NCI-H2029 (cell line): Measurements from ENCODE around the gene DLGAP4.
"Not testable (repeated sequence)": the region's sequence is repeated elsewhere in the genome, so short reads cannot be mapped to it uniquely, and the experiment has no call there.

Experiments
- DNase-seq: peaks from one replicate; lab custom pipeline; 2025; lab: John Stamatoyannopoulos, UW

Gene DLGAP4

DNA sequence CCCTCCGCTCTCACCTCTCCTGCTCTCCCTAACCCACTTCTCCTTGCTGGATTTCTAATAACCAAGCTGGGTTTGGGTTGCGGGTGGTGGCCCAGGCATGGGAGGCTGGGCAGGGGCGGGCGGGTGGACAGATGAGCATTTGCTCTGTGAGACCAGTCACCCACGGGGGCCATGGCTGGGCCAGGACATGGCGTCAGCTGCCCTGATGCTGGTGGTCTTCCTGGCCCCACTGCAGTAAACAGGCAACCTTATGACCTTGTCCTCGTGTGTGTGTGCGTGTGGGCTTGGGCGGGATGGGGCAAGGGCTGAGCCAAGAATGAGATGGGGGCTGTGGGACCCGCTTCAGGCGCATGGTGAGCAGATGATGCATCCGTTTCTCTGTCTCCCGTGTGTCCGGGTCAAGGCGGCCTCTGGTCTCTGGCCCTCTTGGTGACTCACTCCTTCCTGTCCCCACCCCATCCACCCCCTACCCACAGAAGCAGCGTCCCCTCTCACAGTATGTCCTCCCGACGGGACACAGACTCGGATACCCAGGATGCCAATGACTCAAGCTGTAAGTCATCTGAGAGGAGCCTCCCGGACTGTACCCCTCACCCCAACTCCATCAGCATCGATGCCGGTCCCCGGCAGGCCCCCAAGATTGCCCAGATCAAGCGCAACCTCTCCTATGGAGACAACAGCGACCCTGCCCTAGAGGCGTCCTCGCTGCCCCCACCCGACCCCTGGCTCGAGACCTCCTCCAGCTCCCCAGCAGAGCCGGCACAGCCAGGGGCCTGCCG is 193.8 kb downstream of the DLGAP4 start:
- DNase-seq, result no peak

DNA sequence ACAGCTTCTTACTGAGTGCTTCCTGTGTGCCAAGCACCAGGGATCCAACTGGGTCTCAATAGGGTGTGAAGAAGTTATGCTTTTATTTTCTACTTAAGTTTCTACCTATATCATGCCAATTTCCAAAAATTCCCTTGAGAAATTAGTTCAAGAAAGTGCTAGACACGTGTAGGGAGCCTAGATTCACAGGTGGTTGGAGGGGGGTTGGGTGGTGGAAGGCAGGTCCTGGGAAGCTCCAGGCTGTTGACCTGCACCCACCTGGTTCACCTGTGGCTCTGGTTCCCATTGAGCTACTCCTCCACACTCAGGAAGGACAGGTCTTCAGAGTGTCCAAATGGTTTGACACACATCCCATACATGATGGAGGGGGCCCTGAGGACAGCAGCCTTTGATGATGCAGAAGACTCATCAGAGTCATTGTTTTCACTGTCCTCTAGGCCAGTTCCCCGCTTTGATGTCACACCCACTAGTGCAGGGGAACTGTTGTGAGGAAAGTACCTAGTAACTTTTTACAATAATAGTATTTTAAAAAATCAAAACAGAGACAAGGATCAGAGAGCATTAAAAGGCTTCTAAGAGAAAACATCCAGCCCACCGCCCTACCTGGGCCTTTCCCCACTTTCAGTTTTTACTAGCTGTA is 195.3 kb downstream of the DLGAP4 start:
- DNase-seq, result no peak

DNA sequence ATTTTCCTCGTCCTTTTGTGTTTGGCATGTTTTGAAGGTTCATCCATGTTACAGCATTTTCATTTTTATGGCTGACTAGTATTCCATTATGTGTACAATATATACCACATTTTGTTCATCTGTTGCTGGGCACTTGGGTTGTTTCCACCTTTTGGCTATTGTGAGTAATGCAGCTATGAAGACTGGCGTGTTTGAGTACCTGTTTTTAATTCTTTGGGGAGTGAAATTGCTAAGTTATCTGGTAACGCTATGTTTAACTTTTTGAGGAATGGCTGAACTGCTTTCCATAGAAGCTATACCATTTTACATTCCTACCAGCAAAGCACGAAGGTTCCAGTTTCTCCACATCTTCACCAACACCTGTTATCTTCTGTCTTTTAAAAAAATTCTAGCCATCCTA is 198.2 kb downstream of the DLGAP4 start:
- no peak for DNase-seq

DNA sequence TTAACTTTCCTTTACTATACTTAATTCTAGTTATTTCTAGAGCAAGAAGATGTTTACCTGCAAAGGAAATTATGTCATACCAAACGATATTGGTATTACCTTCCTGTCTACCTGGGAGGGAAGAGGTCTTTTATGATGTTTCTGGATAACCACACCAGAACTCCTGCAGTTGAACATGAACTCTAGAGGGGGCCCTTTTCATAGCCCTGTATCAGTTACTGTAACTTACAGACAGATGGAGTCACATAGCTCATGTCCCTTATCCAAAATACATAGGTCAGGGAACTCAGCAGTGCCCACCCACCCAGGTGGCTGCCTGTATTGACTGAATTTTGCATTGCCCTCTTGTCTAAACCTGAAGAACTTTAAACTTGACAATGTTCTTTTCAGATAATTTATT is 200.1 kb downstream of the DLGAP4 start:
- DNase-seq, result no peak

DNA sequence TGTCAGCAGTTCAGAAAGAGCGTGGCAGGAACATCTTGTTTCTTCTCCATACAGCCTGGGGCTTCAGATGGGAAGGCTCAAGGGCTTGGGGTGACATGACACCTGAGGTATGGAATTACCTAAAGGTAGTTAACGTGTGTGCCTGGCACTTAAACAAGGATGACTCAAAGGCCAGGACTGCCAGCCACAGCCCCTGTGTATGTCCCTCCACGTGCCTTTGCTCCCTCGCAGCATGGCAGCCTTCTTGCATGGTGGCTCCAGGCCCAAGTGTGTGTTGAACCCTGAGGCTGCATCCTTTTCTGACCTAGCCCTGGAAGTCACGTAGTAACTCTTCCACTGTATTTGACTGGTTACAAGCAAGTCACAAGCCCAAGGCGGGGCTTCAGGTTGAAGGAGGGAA is 201.6 kb downstream of the DLGAP4 start:
- DNase-seq, result no peak

DNA sequence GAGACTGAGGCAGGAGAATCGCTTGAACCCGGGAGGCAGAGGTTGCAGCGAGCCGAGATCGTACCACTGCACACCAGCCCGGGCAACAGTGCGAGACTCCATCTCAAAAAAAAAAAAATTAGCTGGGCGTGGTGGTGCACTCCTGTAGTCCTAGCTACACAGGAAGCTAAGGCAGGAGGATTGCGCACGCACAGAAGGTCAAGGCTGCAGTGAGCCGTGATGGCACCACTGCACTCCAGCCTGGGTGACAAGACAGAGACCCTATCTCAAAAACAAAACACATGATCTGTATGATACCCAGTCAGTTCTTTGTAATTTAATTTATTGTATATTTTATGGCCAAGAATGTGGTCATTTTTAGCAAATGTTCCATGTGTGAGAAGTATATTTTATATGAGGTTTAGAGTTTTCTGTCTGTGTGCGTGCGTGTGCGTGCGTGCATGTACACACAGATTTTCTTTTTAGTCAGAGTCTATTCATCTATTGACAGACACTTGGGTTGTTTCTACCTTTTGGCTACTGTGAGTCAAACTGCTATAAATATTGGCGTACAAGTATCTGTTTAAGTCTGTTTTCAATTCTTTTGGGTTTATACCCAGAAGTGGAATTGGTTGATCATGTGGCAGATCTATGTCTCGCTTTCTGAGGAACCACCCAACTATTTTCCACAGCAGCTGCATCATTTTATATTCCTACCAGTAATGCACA is 213.0 kb downstream of the DLGAP4 start:
- DNase-seq, result no peak

DNA sequence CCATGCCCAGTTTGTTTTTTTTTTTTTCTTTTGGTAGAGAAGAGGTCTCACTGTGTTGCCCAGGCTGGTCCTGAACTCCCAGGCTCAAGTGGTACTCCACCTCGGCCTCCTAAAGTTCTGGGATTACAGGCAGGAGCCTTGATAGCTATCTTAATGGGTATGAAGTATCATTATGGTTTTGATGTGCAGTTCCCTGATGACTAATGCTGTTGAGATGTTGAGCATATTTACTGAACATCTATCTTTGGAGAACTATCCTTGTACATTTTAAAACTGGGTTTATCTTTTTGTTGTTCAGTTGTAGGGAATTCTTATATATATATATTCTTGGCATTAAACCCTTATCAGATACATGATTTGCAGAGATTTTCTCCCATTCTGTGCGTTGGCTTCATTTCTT is 213.8 kb downstream of the DLGAP4 start:
- DNase-seq, result no peak

DNA sequence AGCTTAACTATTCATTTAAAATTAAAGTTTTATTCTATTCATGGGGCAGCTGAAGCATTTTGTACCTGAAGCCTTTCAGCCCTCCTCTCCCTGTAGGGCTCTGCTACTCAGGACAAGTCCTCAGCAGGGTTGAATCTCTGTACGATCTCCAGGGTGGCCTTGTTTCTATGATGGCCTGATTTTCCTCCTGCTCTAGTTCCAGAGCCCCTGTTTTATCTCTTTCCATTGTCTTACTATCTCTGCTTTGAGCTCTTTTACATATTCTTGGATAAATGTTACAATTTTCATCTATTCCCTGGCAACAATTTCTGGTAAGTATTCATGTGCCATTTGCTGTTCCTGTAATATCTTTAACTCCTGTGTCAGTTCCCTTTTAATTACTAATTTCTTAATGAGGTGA is 215.4 kb downstream of the DLGAP4 start:
- DNase-seq, result no peak

DNA sequence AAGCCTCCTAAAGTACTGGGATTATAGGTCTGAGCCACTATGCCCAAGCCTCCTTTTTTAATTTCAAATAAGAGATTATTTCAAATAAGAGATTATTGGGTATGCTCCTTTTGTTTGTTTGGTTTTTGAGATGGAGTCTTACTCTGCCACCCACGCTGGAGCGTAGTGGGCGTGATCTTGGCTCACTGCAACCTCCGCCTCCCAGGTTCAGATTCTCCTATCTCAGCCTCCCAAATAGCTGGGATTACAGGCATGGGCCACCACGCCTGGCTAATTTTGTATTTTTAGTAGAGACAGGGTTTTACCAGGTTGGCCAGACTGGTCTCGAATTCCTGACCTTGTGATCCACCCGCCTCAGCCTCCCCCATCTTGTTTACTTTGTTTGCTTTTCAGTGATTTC is 216.3 kb downstream of the DLGAP4 start:
- not testable (repeated sequence) for DNase-seq

DNA sequence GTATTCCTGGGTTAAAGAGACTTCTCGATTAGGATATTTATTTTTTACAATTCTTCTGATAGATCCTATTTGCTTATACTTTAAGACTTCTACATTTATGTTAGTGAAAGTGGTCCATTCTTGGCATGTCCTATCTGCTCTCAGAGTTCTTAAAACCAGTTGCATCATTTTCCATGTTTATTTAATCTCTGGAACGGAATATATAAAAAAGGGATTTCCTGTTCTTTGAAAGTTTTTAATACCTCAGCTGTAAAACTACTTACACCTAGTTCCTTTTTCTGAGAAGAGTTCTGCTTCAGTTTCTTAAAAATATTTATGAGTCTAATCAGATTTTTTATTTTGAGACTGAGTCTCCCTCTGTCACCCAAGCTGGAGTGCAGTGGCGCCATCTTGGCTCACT is 217.2 kb downstream of the DLGAP4 start:
- DNase-seq, result no peak

DNA sequence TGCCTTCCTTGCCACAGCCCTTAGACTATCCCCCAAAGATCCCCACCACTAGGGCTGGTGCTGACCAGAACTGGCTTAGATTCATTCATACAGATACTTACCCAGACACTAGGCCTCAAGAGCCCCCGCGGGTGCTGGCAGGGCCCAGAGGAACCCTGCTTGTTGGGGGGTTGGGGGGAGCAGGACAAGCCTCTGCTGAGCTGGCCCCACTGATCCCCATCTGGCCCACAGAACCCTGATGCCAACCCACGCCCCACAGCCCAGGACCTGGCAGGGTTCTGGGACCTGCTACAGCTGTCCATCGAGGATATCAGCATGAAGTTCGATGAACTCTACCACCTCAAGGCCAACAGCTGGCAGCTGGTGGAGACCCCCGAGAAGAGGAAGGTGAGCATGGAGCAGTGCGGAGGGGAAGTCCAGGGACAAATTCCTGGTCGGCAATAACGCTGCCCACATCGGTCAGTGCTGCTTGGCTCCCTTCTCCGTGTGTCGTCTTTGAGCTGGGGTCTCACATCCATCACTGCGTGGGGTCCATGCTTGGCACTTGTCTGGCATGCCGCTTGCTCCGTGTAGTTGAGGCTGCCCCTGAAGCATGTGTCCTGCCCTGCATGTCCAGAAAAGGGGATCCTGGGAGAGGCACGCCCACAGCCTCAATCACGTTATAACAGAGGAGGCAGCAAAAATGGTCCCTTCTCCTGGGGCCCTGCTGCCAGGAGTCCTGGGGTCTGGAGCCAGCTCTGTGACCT is 219.7 kb downstream of the DLGAP4 start:
- no peak for DNase-seq

DNA sequence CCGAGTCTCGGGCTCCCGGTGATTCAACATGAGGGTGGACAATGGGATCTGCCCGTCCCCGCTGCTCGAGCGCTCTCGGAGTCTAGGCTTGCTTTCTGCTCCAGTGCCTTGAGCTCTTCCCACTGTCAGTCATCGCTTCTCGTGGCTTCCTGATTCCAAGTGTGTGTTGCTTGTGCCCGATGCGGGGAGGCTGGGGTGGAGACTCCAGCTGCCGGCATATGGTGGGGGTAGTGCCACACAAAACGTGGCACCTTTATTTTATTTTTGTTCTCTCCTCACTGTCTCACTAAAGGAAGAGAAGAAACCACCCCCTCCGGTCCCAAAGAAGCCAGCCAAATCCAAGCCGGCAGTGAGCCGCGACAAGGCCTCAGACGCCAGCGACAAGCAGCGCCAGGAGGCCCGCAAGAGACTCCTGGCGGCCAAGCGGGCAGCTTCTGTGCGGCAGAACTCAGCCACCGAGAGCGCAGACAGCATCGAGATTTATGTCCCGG is 220.4 kb downstream of the DLGAP4 start:
- no peak for DNase-seq

DNA sequence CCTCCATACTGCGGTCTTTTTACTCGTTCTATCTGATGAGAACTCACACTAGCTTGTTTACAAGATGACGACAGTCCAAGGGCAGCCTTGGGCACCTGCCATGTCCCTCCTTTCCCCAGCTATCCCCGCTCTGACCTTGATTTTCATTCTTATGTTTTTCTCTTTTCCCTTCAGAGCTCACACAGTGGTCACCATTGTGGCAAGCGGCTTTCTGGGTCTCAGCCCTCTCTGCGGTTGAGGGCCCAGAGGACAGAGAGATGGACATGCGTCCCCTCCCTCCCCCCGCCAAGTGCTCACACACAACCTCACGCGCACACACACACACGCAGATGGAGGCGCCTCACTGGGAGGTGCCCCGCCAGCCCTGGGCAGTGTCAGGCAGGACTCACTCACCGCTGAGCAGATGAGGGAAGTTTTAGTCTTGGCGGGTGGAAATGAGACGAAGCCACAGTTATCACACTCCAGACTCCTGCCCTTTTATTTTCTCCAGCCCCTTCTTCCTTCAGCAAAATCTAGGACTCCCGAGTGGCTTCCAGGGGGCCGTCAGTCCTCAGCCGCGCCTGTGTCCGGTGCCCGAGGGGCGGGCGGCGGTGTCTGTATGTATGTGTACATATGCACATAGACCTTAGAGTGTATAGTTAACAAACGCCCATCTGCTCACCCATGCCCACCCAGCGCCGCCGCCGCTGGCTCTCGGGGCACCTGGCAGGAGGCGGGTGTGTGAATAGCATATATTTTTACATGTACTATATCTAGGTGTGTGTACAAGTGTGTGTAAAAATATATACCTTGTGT is 221.4 kb downstream of the DLGAP4 start:
- DNase-seq, result no peak

DNA sequence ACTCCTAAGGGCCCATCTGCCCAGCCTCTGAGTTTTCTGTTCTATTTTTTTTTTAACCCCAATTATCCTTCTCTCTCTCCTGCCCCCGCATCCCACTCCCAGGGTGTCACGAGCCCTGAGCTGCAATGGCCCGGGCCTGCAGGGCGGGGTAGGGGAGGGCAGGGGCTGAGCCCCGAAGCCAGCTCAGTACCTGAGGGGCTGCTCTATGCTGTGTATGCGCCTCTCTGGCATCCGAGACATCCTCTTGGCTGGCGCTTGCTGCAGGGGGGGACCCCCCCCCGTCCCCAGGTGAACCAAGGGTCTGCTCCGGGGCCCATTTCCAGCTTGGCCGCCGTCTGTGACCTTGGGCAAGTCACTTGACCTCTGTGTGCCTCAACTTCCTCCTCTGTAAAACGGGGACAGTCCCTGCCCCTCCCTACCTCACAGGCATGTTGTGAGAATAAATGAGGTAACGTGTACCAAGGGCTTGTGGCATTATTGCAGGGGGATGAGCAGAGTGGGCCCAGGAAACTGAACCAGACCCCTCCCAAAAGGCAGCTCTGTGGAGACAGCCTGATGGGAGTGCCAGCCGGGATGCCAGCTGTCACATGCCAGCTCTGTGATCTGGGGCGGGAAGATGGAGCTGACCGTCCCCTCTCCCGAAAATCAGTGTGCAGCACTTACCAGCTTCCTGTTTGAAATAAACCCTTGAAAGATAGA is 222.2 kb downstream of the DLGAP4 start:
- no peak for DNase-seq

DNA sequence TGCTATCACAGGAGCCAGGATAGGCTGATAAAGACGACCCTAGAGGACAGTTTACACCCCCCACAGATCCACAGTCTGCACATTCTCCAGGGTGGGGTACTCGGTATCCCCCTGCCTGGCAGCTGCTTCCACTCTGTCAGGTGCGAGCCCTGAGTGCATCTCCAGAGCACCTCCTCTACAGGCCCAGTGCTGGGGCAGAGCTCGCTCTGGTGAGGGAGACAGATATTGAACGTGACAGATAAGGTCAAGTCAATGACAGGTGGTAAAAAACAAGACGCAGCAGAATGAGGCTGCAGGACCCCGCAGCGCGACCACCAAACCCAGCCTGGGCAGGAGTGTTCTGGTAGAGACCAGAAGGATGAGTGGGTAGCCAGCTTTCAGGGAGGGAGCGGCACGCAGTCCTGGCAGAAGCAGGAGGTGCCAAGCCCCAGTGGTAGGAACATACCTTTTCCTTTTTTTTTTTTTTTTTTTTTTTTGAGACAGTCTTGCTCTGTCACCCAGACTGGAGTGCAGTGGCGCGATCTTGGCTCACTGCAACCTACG is 222.8 kb downstream of the DLGAP4 start:
- DNase-seq, result no peak

DNA sequence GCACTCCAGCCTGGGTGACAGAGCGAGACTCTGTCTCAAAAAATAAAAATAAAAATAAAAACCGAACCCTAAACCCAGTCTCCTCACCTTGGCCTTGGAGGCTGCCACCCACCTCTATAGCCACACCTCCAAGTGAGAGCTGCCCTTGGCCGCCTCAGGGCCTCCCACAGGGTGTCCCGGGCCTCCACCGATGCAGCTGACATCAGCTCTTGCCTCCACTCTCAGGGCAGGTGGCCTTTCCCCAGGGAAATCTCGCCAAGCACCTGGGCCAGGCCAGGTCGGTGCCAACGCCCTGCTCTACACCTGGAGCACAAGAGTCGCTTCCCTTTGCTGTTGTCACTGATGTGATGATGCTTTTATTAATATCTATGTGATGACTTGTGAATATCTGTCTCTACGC is 226.2 kb downstream of the DLGAP4 start:
- DNase-seq, result peak; percentile 14

DNA sequence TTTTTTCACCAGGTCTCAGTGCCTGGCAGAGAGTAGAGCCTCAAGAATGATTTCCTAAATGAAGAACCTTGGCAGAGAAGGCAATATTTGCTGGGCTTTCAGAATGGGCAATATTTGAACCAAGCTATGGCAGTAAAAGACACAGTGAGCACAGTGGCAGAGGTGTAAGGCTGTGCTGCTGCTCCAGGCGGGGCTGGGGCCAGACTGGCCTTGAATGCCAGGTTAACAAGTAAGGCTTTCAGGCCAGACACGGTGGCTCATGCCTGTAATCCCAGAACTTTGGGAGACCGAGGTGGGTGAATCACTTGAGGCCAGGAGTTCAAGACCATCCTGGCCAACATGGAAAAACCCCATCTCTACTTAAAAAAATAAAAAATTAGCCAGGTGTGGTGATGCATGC is 226.7 kb downstream of the DLGAP4 start:
- no peak for DNase-seq

DNA sequence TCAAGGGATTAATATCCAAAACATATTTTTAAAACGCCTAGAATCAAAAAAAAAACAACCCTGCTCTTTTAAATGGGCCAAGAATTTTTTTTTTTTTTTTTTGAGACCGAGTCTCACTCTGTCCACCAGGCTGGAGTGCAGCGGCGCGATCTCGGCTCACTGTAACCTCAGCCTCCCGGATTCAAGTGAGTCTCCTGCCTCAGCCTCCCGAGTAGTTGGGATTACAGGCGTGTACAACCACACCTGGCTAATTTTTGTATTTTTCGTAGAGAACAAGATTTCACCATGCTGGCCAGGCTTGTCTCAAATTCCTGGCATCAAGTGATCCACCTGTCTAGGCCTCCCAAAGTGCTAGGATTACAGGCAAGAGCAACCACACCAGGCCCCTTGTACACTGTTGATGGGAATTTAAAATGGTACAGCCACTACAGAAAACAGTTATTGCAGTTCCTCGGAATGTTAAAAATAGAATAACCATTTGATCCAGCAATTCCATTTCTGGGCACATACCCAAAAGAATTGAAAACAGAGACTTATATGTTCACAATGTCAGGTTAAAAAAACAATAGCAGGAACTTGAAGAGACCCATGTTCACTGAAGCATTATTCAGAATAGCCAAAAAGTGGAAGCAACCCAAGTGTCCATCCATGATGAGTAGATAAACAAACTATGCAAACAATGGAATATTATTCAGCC is 232.0 kb downstream of the DLGAP4 start:
- peak; percentile 50 for DNase-seq

DNA sequence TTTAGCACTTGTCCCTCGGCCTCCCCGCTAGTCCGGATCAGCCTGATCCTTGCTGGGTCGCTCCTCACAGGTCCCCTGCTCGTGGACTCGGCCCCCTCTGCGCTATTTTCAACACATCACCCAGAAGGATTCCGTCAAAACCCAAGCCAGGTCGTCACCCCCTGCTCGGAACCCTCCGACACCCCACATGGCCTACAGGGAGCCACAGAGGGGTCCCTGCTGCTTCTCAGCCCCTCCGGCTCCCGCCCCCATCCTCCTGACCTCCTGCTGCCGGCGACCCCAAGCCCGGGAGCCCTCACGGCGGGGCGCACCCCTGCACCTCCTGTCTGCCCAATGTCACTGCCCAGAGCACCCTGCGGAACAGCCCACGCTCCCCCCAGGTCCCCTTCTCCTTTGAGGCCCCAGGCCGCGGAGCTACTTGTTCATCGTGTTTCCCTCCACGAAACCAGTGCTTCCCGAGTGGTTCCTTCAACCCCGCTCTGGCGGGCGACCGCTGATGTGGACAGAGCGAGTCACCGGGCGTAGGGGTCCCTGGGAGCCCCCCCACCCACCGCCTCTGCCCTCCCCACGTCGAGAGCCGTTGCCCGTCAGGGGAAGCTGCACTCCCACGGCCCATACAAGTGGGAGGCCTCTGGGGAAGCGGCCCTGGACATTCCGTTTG is 234.5 kb downstream of the DLGAP4 start:
- DNase-seq, result no peak
